ENCODE results near the gene APOBEC3B.

GRCh38 chr22:38938925-38939324 lies 43.2 kb upstream of the APOBEC3B start:
- TF ChIP-seq POLR2AphosphoS5 (IDR thresholded peaks at IDR 0.05; ENCODE audit: low read depth, low read length) (no peak), POLR2A (IDR thresholded peaks at IDR 0.05; ENCODE audit: low read depth, low read length) (no peak), POU2F2 (IDR thresholded peaks at IDR 0.05; ENCODE audit: low read depth, low read length) (no peak), SPI1 (IDR thresholded peaks at IDR 0.05; ENCODE audit: low read depth, low read length) (no peak), TAF1 (IDR thresholded peaks at IDR 0.05; ENCODE audit: low read depth, low read length) (no peak)

All from GM12891 (cell line).